ENCODE measurements around the gene CTBP1.

- TF ChIP-seq, protein P1, sequence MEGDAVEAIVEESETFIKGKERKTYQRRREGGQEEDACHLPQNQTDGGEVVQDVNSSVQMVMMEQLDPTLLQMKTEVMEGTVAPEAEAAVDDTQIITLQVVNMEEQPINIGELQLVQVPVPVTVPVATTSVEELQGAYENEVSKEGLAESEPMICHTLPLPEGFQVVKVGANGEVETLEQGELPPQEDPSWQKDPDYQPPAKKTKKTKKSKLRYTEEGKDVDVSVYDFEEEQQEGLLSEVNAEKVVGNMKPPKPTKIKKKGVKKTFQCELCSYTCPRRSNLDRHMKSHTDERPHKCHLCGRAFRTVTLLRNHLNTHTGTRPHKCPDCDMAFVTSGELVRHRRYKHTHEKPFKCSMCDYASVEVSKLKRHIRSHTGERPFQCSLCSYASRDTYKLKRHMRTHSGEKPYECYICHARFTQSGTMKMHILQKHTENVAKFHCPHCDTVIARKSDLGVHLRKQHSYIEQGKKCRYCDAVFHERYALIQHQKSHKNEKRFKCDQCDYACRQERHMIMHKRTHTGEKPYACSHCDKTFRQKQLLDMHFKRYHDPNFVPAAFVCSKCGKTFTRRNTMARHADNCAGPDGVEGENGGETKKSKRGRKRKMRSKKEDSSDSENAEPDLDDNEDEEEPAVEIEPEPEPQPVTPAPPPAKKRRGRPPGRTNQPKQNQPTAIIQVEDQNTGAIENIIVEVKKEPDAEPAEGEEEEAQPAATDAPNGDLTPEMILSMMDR (IDR thresholded peaks at IDR 0.05; ENCODE audit: low read length) = no peak
- no peak for TF ChIP-seq EZH2 (IDR thresholded peaks at IDR 0.05; ENCODE audit: borderline replicate concordance, low read length)
Observed at GRCh38 chr4:1230971-1231636, 17.8 kb downstream of the CTBP1 start.

Measured in OCI-LY1 (cell line).